ENCODE measurements around the gene SLC16A3.

SLC16A3 gene

GRCh38 chr17:82188001-82188961 lies 40.6 kb upstream of the SLC16A3 start:
- TF ChIP-seq, protein P1, sequence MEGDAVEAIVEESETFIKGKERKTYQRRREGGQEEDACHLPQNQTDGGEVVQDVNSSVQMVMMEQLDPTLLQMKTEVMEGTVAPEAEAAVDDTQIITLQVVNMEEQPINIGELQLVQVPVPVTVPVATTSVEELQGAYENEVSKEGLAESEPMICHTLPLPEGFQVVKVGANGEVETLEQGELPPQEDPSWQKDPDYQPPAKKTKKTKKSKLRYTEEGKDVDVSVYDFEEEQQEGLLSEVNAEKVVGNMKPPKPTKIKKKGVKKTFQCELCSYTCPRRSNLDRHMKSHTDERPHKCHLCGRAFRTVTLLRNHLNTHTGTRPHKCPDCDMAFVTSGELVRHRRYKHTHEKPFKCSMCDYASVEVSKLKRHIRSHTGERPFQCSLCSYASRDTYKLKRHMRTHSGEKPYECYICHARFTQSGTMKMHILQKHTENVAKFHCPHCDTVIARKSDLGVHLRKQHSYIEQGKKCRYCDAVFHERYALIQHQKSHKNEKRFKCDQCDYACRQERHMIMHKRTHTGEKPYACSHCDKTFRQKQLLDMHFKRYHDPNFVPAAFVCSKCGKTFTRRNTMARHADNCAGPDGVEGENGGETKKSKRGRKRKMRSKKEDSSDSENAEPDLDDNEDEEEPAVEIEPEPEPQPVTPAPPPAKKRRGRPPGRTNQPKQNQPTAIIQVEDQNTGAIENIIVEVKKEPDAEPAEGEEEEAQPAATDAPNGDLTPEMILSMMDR (IDR thresholded peaks at IDR 0.05), result no peak

- TF ChIP-seq, protein P1 (IDR thresholded peaks at IDR 0.05), result no peak
Observed at GRCh38 chr17:82193520-82194220, 35.2 kb upstream of the SLC16A3 start.

GRCh38 chr17:82194765-82195164 lies 34.1 kb upstream of the SLC16A3 start:
- TF ChIP-seq, protein P1 (IDR thresholded peaks at IDR 0.05), result no peak

DNA sequence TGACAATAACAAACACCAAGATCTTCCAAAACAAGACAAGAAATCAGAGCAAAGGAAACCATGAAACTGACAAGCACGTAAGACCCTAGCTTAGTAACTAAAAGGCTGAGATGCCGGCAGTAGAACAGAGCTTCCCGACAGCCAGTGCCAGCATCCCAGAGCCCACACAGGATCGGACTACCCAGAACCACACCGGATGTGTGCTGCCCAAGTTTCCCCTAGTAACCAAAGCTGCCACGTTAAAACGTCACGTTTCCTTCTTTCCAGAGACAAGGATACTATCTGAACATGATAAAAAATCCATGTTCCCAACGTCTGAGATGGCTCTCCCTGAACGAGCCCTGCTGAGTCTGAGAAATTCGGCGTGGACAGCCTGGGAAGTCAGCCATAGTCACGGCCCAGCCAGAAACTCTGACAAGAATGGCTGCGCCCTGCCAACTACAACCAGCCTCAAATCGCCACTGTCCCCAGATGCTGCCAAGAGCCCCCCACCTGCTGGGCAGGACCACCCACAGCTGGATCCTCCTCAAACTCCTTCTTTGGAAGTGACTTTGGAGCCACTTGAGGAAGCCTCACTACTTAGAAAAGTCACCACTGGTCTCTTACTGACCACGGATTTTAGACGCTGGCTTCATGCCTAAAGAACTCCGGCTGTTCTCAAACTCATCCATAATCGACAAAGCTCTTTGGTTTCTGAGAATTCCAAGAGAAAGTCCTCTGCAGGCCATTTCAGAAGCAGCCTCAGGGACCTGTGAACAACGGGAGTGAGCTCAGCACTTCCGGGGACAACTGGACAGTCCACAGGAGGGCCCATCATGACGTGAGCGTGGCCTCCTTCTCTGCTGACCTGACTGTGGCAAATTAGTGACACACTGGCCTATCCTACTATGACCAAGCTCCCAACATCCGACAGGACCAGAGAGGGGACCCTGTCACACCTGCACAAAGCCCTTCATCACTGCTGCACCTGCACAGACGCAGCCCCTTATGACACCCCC lies 32.9 kb upstream of the SLC16A3 start:
- TF ChIP-seq, protein P1 (IDR thresholded peaks at IDR 0.05), result no peak

DNA sequence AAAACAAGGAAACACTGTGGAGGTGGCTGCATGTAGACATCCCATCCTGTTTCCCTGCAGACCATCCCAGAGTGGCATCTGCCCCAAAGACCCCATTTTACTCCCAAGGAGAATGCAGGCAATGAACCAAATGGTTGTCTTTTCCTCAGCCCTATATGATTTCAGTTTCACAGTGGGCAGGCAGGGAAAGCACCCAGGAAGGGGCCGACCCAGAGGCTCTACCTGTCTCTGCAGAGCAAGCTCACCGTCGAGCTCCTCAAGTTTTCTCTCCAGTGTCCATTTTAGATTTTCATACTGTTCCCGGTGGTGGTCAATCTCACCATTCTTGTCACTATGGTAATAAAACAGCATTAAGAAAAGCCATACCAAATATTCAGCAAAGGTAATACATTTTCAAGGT lies 30.8 kb upstream of the SLC16A3 start:
- TF ChIP-seq, protein P1 (IDR thresholded peaks at IDR 0.05), result no peak

DNA sequence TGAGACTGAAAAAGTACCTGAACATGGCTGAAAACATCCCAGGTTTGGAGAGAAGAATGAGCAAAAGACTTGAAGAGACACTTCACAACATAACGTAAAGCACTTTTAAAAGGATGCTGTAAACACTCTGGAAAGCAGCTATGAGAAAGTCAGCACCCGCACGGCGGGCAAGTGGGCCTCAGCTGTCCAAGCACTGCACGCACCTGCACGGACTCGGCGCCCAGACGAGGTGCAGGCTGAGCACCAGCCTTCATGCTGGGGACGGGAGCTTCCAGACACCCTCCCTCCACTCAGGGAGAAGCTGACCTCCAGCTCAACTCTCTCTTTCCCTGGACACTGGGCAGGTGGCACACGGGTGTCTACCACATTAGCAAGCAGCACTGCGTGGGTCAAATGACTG lies 29.3 kb upstream of the SLC16A3 start:
- TF ChIP-seq, protein P1 (IDR thresholded peaks at IDR 0.05), result no peak

DNA sequence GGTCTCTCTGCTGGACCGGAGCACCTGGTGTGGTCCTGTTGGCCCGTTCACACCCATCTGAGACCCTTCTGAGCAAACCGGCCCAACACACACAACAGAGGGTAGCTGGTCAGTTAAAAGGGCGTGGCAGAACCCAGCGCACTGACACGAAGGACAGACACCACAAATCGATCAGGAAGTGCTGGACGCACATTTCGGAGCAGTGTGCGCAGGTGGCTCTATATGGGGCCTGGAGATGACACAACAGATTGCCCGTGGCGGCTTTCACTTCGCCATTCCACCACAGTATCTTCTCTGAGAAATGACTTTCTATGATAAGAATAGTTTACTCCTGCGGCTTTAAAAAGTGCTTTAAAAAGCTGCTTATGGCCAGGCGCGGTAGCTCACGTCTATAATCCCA lies 28.7 kb upstream of the SLC16A3 start:
- TF ChIP-seq, protein P1 (IDR thresholded peaks at IDR 0.05), result no peak
